NCI-H2171 (cell line): Measurements from ENCODE around the gene RAB33A.

ENCODE experiments used
- DNase-seq: peaks from one replicate; lab custom pipeline; 2025; lab: John Stamatoyannopoulos, UW

The RAB33A gene

DNA sequence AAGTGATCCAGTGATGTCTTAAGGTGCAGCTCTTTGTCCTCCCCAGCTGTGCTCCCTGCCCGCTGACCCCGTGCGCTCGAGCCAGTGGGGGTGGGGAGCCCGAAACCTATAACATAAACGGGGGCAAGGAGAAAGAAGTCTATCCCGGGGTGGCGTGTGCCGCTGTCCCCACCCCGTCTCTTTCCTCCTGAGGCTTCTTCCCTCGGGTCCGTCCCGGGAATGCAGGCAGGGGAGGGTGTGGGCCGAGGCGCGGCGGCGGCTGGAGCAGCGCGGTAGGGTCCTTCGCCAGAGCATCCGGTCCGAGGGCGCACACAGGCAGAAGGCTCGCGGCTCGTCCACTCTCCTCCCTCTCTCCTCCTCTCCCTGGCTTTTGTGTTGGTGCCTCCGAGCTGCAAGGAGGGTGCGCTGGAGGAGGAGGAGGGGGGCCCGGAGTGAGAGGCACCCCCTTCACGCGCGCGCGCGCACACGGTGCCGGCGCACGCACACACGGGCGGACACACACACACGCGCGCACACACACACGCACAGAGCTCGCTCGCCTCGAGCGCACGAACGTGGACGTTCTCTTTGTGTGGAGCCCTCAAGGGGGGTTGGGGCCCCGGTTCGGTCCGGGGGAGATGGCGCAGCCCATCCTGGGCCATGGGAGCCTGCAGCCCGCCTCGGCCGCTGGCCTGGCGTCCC lies at the start of gene RAB33A:
TSS of gene RAB33A (plus strand) at position 517 of the 681 bp plus-strand sequence. CDS start at position 618, 101 bp downstream.
- DNase-seq, result no peak

GRCh38 chrX:130124577-130124976 lies 47.2 kb upstream of the RAB33A start:
- DNase-seq, result no peak

- DNase-seq, result no peak
Observed at GRCh38 chrX:130125091-130125874, 46.5 kb upstream of the RAB33A start.

DNA sequence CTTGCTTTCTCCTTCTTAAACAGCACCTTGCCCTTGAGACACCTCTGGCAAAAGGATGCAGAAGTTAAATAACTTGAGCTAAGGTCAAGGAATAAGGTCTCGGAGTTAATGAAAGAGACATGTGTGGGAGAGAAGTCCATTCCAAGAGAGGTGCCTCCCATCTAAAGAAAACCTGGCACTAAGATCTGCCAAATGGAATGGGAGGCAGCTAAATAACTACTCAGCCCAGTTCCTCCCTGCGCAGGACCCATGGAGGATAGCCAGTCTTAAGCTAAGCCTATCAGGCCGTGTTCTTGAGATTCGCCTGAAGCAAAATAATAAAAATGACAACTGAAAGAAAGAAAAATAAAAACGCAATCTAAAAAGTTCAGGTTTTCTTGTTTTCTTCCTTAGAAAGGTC lies 40.8 kb upstream of the RAB33A start:
- no peak for DNase-seq

GRCh38 chrX:130136496-130136895 lies 35.3 kb upstream of the RAB33A start:
- DNase-seq, result no peak

GRCh38 chrX:130136961-130137360 lies 34.8 kb upstream of the RAB33A start:
- no peak for DNase-seq

- DNase-seq, result no peak
Observed at GRCh38 chrX:130139474-130140201, 32.1 kb upstream of the RAB33A start.

DNA sequence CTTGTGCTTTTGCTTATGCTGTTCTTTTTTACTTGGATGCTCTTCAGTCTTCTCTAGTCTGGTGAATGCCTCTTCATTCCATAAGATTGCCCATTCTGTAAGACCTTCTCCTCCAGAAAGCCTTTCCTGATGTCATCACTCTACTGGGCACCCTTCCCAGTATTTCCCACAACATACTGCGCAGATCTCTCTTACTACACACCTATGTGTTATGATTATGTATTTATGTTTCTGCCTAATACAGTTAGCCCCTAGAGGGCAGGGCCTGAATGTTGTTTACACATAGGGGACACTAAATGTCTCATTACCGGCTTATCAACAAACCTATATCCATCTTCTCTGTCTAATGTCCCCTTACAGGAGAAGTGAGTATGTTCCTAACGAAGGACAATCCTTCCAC lies 27.3 kb upstream of the RAB33A start:
- no peak for DNase-seq

DNA sequence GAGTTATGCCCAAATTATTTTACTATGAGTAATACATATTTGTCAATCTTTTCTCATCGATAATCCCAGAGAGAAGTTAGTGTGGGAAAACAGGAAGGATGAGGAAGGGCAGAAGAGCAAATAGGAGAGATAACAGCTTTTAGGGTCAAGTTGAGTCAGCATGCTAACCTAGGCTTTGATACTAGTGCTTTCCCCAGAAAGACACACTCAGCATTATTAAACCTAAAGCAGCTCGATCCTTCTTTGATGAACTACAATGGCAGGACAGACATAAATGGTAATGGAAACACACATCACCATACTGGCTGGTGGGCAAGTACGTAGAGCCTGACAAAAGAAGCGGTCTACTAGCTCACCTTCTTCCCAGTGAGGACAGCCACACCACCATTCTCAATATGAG lies 26.6 kb upstream of the RAB33A start:
- DNase-seq, result no peak

DNA sequence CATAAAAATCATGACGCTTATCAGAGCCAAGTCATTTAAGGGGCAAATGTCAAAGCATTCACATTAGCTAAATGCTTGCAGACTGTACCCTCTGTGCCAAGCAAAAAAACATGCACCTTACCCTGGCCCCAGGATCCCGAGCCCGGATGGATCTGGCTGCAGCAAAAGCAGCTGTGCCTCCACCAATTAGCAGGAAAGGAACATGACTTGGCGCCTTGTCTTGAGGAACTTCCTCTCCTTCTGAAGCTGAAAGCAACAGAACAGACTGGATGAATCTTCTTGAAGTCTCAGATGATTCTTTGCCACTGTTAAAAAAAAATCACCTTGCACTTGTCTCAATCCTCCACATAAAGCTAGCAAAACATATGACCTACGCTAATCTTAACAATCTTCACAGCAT lies 24.1 kb upstream of the RAB33A start:
- no peak for DNase-seq

- DNase-seq, result no peak
Observed at GRCh38 chrX:130155564-130155963, 16.2 kb upstream of the RAB33A start.

GRCh38 chrX:130158311-130158710 lies 13.5 kb upstream of the RAB33A start:
- peak; percentile 29 for DNase-seq

- DNase-seq, result no peak
Observed at GRCh38 chrX:130159776-130160175, 12.0 kb upstream of the RAB33A start.

DNA sequence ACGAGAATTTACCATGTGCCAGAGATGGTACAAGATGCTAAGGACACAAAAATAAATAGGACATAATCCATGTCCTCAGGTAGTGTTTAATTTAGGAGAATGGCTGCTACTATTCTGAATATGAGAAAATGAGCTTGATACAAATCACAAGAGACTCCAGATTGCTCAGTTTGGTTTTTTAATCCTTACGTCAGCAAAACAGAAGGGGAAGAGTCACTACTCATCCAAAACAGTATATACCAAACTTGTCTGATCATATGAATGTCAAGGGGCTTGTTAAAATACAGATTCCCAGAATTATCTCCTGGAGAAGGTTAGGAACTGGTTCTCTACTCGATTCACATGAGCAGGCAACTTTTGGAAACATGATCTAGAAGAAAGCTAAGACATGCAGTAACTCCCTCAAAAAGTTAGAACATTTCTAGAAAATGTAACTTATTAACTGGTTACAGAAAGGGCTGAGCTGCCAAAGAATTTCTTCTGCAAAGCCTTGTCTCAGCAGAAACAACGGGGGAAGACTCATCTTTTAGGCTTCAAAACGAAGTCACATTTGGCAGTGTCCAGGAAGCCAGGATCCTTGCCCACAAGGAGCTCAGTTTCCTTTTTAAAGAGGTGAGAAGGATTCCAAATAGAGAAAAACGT lies 9.5 kb upstream of the RAB33A start:
- DNase-seq, result no peak

DNA sequence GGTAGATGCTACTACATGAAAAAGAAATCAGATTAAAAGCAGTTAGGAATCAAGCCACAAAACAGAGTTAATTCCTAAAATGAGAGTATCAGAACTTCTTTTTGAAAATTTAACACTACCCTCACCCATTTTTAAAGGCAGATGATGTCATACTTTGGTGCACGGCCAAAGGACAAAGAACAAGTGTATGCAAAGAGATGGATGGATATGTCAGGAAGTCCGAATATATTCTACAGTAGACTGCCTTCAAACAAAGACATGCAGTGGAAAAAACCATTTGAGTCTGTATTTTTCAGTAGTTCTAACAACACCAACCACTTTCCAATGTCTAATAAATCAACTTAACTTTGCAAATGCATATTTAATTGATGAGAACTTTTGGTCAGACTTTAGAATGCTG lies 8.4 kb upstream of the RAB33A start:
- no peak for DNase-seq

GRCh38 chrX:130165181-130165702 lies 6.5 kb upstream of the RAB33A start:
- no peak for DNase-seq

DNA sequence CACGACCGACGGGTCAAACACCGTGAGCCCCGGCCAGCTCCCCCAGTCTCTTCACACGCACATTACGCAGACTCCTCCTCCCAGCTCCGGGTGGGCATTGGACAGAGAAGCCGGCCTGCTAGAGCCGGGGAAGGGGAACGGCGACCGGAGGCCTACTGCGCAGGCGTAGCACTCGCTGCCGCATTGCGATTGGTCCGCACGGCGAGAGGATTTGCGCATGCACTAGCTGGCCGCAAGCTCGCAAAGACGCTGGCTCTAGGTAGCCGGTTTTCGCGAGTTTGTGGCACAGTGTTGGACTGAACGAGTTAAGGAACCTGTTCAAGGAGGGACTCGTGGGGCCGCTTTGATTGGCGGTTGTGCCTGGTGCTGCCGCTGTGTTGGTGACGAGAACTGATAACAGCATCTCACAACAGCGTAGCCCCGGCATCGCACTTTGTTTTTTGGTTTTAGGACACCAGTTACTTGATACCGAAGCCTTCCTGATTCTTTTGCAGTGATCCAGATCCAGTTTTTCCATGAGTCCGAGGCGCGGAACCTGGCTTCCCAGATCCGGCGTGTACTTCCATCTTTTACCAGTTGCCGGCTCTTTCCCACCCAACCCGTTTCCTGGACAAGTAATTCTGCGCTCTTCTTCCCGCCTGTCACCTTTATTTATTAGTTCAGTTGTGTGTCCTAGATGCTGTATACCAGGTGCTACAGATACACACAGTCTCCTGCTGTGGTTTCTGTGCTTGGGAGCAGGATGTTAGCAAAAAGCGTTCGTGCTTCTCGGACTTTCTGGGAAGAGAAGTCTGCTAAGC lies 5.9 kb upstream of the RAB33A start, which contains the start of gene AIFM1:
TSS of gene AIFM1 (minus strand) at position 139 of the 800 bp plus-strand sequence. CDS start 185 bp downstream, outside the sequence.
- peak; percentile 73 for DNase-seq

- DNase-seq, result no peak
Observed at GRCh38 chrX:130166503-130166777, 5.3 kb upstream of the RAB33A start.

GRCh38 chrX:130167040-130167439 lies 4.7 kb upstream of the RAB33A start:
- DNase-seq, result no peak

DNA sequence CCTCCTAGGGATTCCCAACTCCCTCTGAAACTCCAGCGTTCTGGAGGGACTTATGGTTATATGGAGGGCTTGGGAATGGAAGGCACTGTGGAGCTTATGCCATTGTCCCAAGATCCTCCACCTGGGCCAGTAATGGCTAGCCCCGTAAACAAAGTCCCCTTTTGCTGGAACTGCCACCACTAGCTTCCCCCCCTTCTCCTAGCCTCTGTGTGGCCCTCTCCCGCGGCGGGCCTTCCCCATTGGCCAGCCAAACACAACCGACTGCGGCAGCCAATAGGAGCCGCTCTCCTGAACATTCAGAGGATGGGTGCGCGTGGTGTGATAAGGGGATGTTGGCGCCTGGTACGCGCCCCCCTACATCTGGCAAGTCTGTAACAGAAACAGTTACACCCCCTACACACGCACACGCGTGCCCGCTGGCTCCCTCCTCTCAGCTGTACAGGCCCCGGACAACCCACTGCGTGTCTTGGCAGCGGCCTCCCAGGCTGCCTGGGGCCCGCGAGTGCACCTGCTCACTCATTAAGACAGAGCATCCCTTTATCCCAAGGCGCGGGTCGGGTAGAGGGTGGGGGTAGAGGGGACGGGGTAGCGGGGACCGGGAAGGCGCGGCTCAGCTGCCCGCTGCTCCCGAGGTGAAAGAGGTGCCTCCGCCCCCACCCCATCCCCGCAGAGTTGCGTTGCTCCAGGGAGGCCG lies 863 bp upstream of the RAB33A start:
- DNase-seq, result peak; percentile 67
